ENCODE data around the gene AGPAT3. TPM values are rescaled to one million over a fixed set of nuclear protein-coding genes. Genes with fewer than 3 reads are reported as not detected.

The AGPAT3 gene, protein sequence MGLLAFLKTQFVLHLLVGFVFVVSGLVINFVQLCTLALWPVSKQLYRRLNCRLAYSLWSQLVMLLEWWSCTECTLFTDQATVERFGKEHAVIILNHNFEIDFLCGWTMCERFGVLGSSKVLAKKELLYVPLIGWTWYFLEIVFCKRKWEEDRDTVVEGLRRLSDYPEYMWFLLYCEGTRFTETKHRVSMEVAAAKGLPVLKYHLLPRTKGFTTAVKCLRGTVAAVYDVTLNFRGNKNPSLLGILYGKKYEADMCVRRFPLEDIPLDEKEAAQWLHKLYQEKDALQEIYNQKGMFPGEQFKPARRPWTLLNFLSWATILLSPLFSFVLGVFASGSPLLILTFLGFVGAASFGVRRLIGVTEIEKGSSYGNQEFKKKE
- 38.6 TPM for polyA plus RNA-seq (2013, experiment 1 of 2)
- 39.2 TPM for polyA plus RNA-seq (2013, experiment 2 of 2)

DNA sequence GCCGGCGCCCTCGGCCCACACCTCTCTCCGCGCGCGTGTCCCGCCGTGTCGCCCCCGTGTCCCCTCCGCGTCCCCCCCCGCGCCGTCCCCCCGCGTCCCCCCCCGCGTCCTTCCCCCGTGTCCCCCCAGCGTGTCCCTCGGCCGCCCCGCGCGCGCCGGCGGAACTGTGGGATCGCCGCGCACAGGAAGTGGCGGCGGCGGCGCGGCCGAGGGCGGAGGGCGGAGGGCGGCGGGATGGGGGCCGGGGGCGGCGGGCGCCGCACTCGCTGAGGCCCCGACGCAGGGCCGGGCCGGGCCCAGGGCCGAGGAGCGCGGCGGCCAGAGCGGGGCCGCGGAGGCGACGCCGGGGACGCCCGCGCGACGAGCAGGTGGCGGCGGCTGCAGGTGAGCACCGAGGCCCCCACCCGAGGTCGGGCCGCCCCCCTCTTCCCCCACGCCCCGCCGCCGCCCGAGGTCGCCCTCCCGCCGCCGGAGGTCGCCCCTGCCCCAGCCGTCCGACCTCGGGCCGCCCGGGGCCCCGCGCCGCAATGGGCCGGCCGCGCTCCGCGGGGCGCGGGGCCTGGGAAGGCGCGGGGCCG, at the start of gene AGPAT3:
Gene AGPAT3 (plus strand): TSS at position 262 of the 578 bp plus-strand sequence. CDS start 94,459 bp downstream, outside the sequence.
- Histone ChIP-seq H2AK5ac (ENCODE audit: low read length, severe bottlenecking) (no peak within 1 kb of the TSS), H3K9me3 (ENCODE audit: control insufficient read depth, low read length) (no peaks in the 10 kb centered on the region), H3K27ac (ENCODE audit: low read length, poor library complexity, severe bottlenecking) (peak within 1 kb of the TSS; percentile 43)

DNA sequence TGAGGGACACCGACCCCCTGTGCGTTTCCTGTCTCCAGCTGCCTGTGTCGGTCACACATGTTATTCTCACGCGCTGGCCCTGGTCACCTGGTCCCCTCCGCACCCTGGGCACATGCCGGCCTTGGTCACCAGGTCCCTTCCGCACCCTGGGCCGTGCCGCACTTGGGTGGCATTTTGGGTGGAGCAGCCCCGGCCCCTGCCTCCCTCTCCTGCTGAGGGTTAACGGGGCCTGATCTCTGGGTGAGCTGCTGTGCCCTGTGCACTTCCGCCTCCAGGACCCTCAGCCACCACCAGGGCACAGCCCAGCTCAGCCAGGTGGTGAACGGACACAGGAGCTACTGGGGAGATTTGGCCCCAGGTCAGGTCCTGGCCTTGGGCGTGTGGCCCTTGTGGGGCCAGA, 49.0 kb upstream of the AGPAT3 start:
- Histone ChIP-seq H3K4ac (ENCODE audit: low read depth in 1 of 2, low read length in 2 of 2) (no peak overlapping the region), H2BK5ac (ENCODE audit: low read depth, low read length, poor library complexity, severe bottlenecking) (no peak overlapping the region), H3K14ac (ENCODE audit: low read length in 2 of 2) (no peak overlapping the region), H2AFZ (ENCODE audit: low read depth, low read length) (no peak overlapping the region), H2BK12ac (ENCODE audit: low read length in 2 of 2) (no peak overlapping the region), H2BK120ac (ENCODE audit: low read depth, low read length) (no peak overlapping the region), H3K9me3 (ENCODE audit: control insufficient read depth, low read length) (peaks cover 10% of the 10 kb centered on the region), H2AK5ac (ENCODE audit: low read length, severe bottlenecking) (no peak overlapping the region), H3K27ac (ENCODE audit: low read length, poor library complexity, severe bottlenecking) (no peak overlapping the region), H3K4me1 (ENCODE audit: control insufficient read depth, insufficient read depth, low read depth, low read length) (peaks cover 2% of the 10 kb centered on the region), H3K9ac (ENCODE audit: low read length) (no peak overlapping the region), H3K4me3 (ENCODE audit: insufficient read depth in 1 of 2, low read depth in 1 of 2, low read length in 2 of 2) (no peak overlapping the region), H3K4me2 (ENCODE audit: low read length, poor library complexity, severe bottlenecking) (no peak overlapping the region), H3K23ac (ENCODE audit: low read length in 2 of 2) (no peak overlapping the region), H2BK15ac (ENCODE audit: low read depth, poor library complexity, severe bottlenecking) (no peak overlapping the region), H3K36me3 (ENCODE audit: control insufficient read depth in 1 of 2, insufficient read depth in 2 of 2, low read depth in 1 of 2, low read length in 2 of 2) (no peaks in the 10 kb centered on the region), H3K18ac (ENCODE audit: low read depth in 1 of 2, low read length in 2 of 2) (no peak overlapping the region), H4K8ac (ENCODE audit: low read length) (no peak overlapping the region), H3K79me1 (replicated peaks; ENCODE audit: low read length, poor library complexity, severe bottlenecking) (no peaks in the 10 kb centered on the region), H4K91ac (ENCODE audit: low read length) (no peak overlapping the region), H3K27me3 (ENCODE audit: control insufficient read depth in 1 of 2, insufficient read depth in 1 of 2, low read length in 2 of 2) (peaks cover 4 to 24% of the 10 kb centered on the region in 2 experiments)
- WGBS, result 88% methylated on average over 14 of the region's 15 CpGs
- DNase-seq, result no peak

More for the DNA sequence above, at the start of gene AGPAT3:
- Histone ChIP-seq H3K4ac (ENCODE audit: low read depth in 1 of 2, low read length in 2 of 2) (peak within 1 kb of the TSS in 1 of 2 experiments; percentile 86), H4K91ac (ENCODE audit: low read length) (peak within 1 kb of the TSS; percentile 61), H2BK15ac (ENCODE audit: low read depth, poor library complexity, severe bottlenecking) (peak within 1 kb of the TSS; percentile 90), H3K23ac (ENCODE audit: low read length in 2 of 2) (peak within 1 kb of the TSS in 1 of 2 experiments; percentile 24), H3K4me2 (ENCODE audit: low read length, poor library complexity, severe bottlenecking) (peak within 1 kb of the TSS; percentile 99), H3K14ac (ENCODE audit: low read length in 2 of 2) (peak within 1 kb of the TSS; percentile 57 to 62), H2AFZ (ENCODE audit: low read depth, low read length) (peak within 1 kb of the TSS; percentile 94), H2BK12ac (ENCODE audit: low read length in 2 of 2) (peak within 1 kb of the TSS in 1 of 2 experiments; percentile 40), H2BK120ac (ENCODE audit: low read depth, low read length) (peak within 1 kb of the TSS; percentile 98), H3K4me1 (ENCODE audit: control insufficient read depth, insufficient read depth, low read depth, low read length) (peaks cover 15% of the 10 kb centered on the region), H3K27me3 (ENCODE audit: control insufficient read depth in 1 of 2, insufficient read depth in 1 of 2, low read length in 2 of 2) (peaks cover 0 to 17% of the 10 kb centered on the region in 2 experiments), H2BK5ac (ENCODE audit: low read depth, low read length, poor library complexity, severe bottlenecking) (peak within 1 kb of the TSS; percentile 36), H3K18ac (ENCODE audit: low read depth in 1 of 2, low read length in 2 of 2) (peak within 1 kb of the TSS; percentile 86 to 88), H3K79me1 (replicated peaks; ENCODE audit: low read length, poor library complexity, severe bottlenecking) (peaks cover 13% of the 10 kb centered on the region), H4K8ac (ENCODE audit: low read length) (peak within 1 kb of the TSS; percentile 72), H3K4me3 (ENCODE audit: insufficient read depth in 1 of 2, low read depth in 1 of 2, low read length in 2 of 2) (peak within 1 kb of the TSS; percentile 75 to 79), H3K36me3 (ENCODE audit: control insufficient read depth in 1 of 2, insufficient read depth in 2 of 2, low read depth in 1 of 2, low read length in 2 of 2) (peaks cover 0 to 16% of the 10 kb centered on the region in 2 experiments), H3K9ac (ENCODE audit: low read length) (peak within 1 kb of the TSS; percentile 82)
- WGBS, result 0% methylated on average over 10 of the region's 102 CpGs
- DNase-seq, result no peak

DNA sequence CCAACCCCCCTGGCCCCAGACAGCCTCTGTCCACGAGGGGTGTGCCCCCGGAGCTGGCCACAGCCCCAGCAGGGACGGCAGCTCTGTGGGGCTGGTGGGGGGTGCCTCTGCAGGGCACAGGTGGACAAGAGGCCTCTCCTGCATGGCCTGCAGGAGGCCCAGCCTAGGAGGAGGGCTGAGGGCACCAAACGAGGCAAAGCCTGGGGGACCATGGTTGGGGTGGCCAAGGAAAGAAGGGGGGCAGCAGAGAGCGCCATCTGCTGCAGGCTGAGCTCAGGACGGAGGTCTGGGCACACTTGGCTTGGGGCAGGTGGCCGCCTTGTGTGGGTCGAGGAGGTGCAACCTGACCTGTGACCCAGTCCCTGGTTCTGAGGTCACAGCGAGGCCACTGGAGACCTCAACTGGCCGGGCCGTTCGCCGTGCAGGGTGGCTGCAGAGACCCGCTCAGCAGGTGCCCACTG, 48.4 kb upstream of the AGPAT3 start:
- Histone ChIP-seq H2BK120ac (ENCODE audit: low read depth, low read length) (no peak overlapping the region), H3K23ac (ENCODE audit: low read length in 2 of 2) (no peak overlapping the region), H3K4me3 (ENCODE audit: insufficient read depth in 1 of 2, low read depth in 1 of 2, low read length in 2 of 2) (no peak overlapping the region), H3K4me1 (ENCODE audit: control insufficient read depth, insufficient read depth, low read depth, low read length) (peaks cover 1% of the 10 kb centered on the region), H3K79me1 (replicated peaks; ENCODE audit: low read length, poor library complexity, severe bottlenecking) (no peaks in the 10 kb centered on the region), H2BK15ac (ENCODE audit: low read depth, poor library complexity, severe bottlenecking) (no peak overlapping the region), H4K91ac (ENCODE audit: low read length) (no peak overlapping the region), H2AFZ (ENCODE audit: low read depth, low read length) (no peak overlapping the region), H4K8ac (ENCODE audit: low read length) (no peak overlapping the region), H3K27me3 (ENCODE audit: control insufficient read depth in 1 of 2, insufficient read depth in 1 of 2, low read length in 2 of 2) (peaks cover 4 to 19% of the 10 kb centered on the region in 2 experiments), H2BK12ac (ENCODE audit: low read length in 2 of 2) (no peak overlapping the region), H3K9ac (ENCODE audit: low read length) (no peak overlapping the region), H3K36me3 (ENCODE audit: control insufficient read depth in 1 of 2, insufficient read depth in 2 of 2, low read depth in 1 of 2, low read length in 2 of 2) (no peaks in the 10 kb centered on the region), H3K18ac (ENCODE audit: low read depth in 1 of 2, low read length in 2 of 2) (no peak overlapping the region), H2BK5ac (ENCODE audit: low read depth, low read length, poor library complexity, severe bottlenecking) (no peak overlapping the region), H3K4me2 (ENCODE audit: low read length, poor library complexity, severe bottlenecking) (no peak overlapping the region), H2AK5ac (ENCODE audit: low read length, severe bottlenecking) (no peak overlapping the region), H3K27ac (ENCODE audit: low read length, poor library complexity, severe bottlenecking) (no peak overlapping the region), H3K4ac (ENCODE audit: low read depth in 1 of 2, low read length in 2 of 2) (no peak overlapping the region), H3K14ac (ENCODE audit: low read length in 2 of 2) (no peak overlapping the region), H3K9me3 (ENCODE audit: control insufficient read depth, low read length) (peaks cover 10% of the 10 kb centered on the region)
- no peak for DNase-seq
- 81% methylated on average over 14 of the region's 14 CpGs for WGBS

Data from mesenchymal stem cell (in vitro differentiated cells and primary cell).